ENCODE results near the gene C22orf23. TPM values are rescaled to one million over a fixed set of nuclear protein-coding genes. Genes with fewer than 3 reads are reported as not detected.

C22orf23 gene
- total RNA-seq, 1 donor: 0.72 TPM

- H3K4me2 ChIP-seq (ENCODE audit: insufficient read depth, low read length): no peak overlapping the region
- H3K4me3 ChIP-seq (ENCODE audit: insufficient read depth, low read length): no peak overlapping the region
- no peaks in the 10 kb centered on the region for H3K79me2 ChIP-seq (ENCODE audit: insufficient read depth, low read length)
- no peaks in the 10 kb centered on the region for H3K9me3 ChIP-seq (ENCODE audit: low read depth, low read length)
- no peaks in the 10 kb centered on the region for H3K27me3 ChIP-seq (ENCODE audit: insufficient read depth, low read length)
- H2AFZ ChIP-seq (ENCODE audit: low read length): no peak overlapping the region
- peak; percentile 73 for DNase-seq (ENCODE audit: insufficient read length, low spot score, missing footprints)
- no peaks in the 10 kb centered on the region for H3K4me1 ChIP-seq (ENCODE audit: insufficient read depth, low read length)
- no peaks in the 10 kb centered on the region for H4K20me1 ChIP-seq (ENCODE audit: insufficient read depth, low read length)
- TF ChIP-seq CTCF (IDR thresholded peaks at IDR 0.05; ENCODE audit: extremely low read depth, low read depth, low read length): no peak
- H3K36me3 ChIP-seq (ENCODE audit: insufficient read depth, low read length): no peaks in the 10 kb centered on the region
- no peak overlapping the region for H3K27ac ChIP-seq (ENCODE audit: low read depth, low read length)
Observed at GRCh38 chr22:37989146-37990045, 36.0 kb upstream of the C22orf23 start.

GRCh38 chr22:37986371-37986770 is 33.0 kb upstream of the C22orf23 start:
- peak; percentile 76 for DNase-seq (ENCODE audit: insufficient read length, low spot score, missing footprints)
- Histone ChIP-seq H3K36me3 (ENCODE audit: insufficient read depth, low read length) (no peaks in the 10 kb centered on the region), H3K4me2 (ENCODE audit: insufficient read depth, low read length) (no peak overlapping the region), H3K4me3 (ENCODE audit: insufficient read depth, low read length) (no peak overlapping the region), H4K20me1 (ENCODE audit: insufficient read depth, low read length) (peaks cover 5% of the 10 kb centered on the region), H3K4me1 (ENCODE audit: insufficient read depth, low read length) (no peaks in the 10 kb centered on the region), H3K27me3 (ENCODE audit: insufficient read depth, low read length) (no peaks in the 10 kb centered on the region), H3K9me3 (ENCODE audit: low read depth, low read length) (no peaks in the 10 kb centered on the region), H2AFZ (ENCODE audit: low read length) (no peak overlapping the region), H3K27ac (ENCODE audit: low read depth, low read length) (no peak overlapping the region), H3K79me2 (ENCODE audit: insufficient read depth, low read length) (no peaks in the 10 kb centered on the region)
- no peak for TF ChIP-seq CTCF (IDR thresholded peaks at IDR 0.05; ENCODE audit: extremely low read depth, low read depth, low read length)

GRCh38 chr22:37985751-37986281 is 32.4 kb upstream of the C22orf23 start:
- H3K4me2 ChIP-seq (ENCODE audit: insufficient read depth, low read length): no peak overlapping the region
- H3K4me1 ChIP-seq (ENCODE audit: insufficient read depth, low read length): no peaks in the 10 kb centered on the region
- H3K9me3 ChIP-seq (ENCODE audit: low read depth, low read length): no peaks in the 10 kb centered on the region
- peaks cover 5% of the 10 kb centered on the region for H4K20me1 ChIP-seq (ENCODE audit: insufficient read depth, low read length)
- no peak overlapping the region for H3K4me3 ChIP-seq (ENCODE audit: insufficient read depth, low read length)
- H3K27me3 ChIP-seq (ENCODE audit: insufficient read depth, low read length): no peaks in the 10 kb centered on the region
- H3K79me2 ChIP-seq (ENCODE audit: insufficient read depth, low read length): no peaks in the 10 kb centered on the region
- no peak overlapping the region for H2AFZ ChIP-seq (ENCODE audit: low read length)
- H3K36me3 ChIP-seq (ENCODE audit: insufficient read depth, low read length): no peaks in the 10 kb centered on the region
- H3K27ac ChIP-seq (ENCODE audit: low read depth, low read length): no peak overlapping the region
- peak; percentile 83 for DNase-seq (ENCODE audit: insufficient read length, low spot score, missing footprints)
- no peak for TF ChIP-seq CTCF (IDR thresholded peaks at IDR 0.05; ENCODE audit: extremely low read depth, low read depth, low read length)

GRCh38 chr22:37985050-37985585 is 31.7 kb upstream of the C22orf23 start:
- no peak for TF ChIP-seq CTCF (IDR thresholded peaks at IDR 0.05; ENCODE audit: extremely low read depth, low read depth, low read length)
- no peak overlapping the region for H2AFZ ChIP-seq (ENCODE audit: low read length)
- no peak overlapping the region for H3K4me2 ChIP-seq (ENCODE audit: insufficient read depth, low read length)
- H4K20me1 ChIP-seq (ENCODE audit: insufficient read depth, low read length): peaks cover 5% of the 10 kb centered on the region
- peak; percentile 84 for DNase-seq (ENCODE audit: insufficient read length, low spot score, missing footprints)
- H3K27me3 ChIP-seq (ENCODE audit: insufficient read depth, low read length): no peaks in the 10 kb centered on the region
- H3K4me1 ChIP-seq (ENCODE audit: insufficient read depth, low read length): no peaks in the 10 kb centered on the region
- no peak overlapping the region for H3K27ac ChIP-seq (ENCODE audit: low read depth, low read length)
- no peaks in the 10 kb centered on the region for H3K79me2 ChIP-seq (ENCODE audit: insufficient read depth, low read length)
- no peak overlapping the region for H3K4me3 ChIP-seq (ENCODE audit: insufficient read depth, low read length)
- no peaks in the 10 kb centered on the region for H3K36me3 ChIP-seq (ENCODE audit: insufficient read depth, low read length)
- no peaks in the 10 kb centered on the region for H3K9me3 ChIP-seq (ENCODE audit: low read depth, low read length)

Data from osteoblast (primary cell).